Lower leg skin (tissue), 3 donors: ENCODE results near the gene NLE1.

Experiments
- POLR2A ChIP-seq, 2 donors: fragments of 450-650 bp; IDR thresholded peaks; one replicate each; pipeline ENCODE4 v1.6.1; 2016 to 2017; ENCODE audit warnings: antibody characterized with exemption in 2 of 2, mild to moderate bottlenecking in 1 of 2, moderate library complexity in 1 of 2
- TF ChIP-seq, protein P1 (sequence below), 3 donors: fragments of 450-650 bp; IDR thresholded peaks; one replicate each; pipeline ENCODE4 v1.5.1; 2016; ENCODE audit warnings: antibody characterized with exemption in 3 of 3, mild to moderate bottlenecking in 3 of 3, moderate library complexity in 2 of 3

DNA sequence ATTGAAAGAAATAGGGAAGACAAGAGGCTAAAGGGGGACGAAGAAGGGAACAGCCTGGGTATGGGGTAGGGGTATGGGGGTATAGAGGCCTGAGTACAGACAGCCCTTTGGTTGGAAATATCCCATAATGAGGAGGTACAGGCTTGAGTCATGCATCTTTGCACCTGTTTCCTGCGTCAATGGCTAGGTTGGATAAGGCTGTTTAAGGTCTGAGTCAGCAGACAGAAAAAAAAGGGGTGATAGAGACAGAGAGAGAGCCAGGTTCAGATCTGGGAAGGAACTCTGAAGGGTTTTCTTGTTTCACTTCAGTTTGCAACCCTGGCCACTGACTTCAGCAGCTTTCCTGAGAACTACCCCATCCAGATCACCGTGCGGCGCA is 12.1 kb downstream of the NLE1 start:
- TF ChIP-seq, protein P1, sequence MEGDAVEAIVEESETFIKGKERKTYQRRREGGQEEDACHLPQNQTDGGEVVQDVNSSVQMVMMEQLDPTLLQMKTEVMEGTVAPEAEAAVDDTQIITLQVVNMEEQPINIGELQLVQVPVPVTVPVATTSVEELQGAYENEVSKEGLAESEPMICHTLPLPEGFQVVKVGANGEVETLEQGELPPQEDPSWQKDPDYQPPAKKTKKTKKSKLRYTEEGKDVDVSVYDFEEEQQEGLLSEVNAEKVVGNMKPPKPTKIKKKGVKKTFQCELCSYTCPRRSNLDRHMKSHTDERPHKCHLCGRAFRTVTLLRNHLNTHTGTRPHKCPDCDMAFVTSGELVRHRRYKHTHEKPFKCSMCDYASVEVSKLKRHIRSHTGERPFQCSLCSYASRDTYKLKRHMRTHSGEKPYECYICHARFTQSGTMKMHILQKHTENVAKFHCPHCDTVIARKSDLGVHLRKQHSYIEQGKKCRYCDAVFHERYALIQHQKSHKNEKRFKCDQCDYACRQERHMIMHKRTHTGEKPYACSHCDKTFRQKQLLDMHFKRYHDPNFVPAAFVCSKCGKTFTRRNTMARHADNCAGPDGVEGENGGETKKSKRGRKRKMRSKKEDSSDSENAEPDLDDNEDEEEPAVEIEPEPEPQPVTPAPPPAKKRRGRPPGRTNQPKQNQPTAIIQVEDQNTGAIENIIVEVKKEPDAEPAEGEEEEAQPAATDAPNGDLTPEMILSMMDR (IDR thresholded peaks at IDR 0.05): no peak
- no peak for TF ChIP-seq POLR2A (IDR thresholded peaks at IDR 0.05)
